HG02840 (cell line): ENCODE data around the gene SUGT1.

Source experiments
- ATAC-seq: cut with Tn5 transposase; IDR thresholded peaks from one replicate; pipeline ENCODE4 v1.9.1; 2021; ENCODE audit warnings: mild to moderate bottlenecking, moderate library complexity, moderate number of reproducible peaks; ENCODE audit not compliant: unreplicated experiment, low FRiP score

SUGT1 gene

GRCh38 chr13:52736891-52737290, 84.3 kb downstream of the SUGT1 start:
- ATAC-seq: no peak

DNA sequence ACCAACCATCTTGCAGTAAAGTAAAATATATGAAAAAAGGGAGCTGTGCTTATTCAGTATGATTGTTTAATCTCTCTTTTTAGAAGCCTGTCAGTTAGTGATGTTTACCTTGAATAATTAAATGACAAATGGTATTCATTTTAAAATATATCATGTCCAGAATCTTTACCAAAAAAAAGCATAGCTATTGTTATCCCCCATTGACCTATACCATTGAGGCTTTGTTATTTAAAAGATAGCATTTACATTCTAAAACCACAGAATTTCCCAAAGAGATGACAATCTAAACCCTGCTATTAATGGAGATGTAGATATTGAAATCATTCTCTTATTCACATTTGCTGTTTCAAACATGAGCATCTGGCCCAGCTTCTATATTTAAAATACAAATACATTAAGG, 84.8 kb downstream of the SUGT1 start:
- no peak for ATAC-seq

- no peak for ATAC-seq
Measured at GRCh38 chr13:52737965-52738364, 85.3 kb downstream of the SUGT1 start.

GRCh38 chr13:52738719-52739467, 86.3 kb downstream of the SUGT1 start:
- peak; percentile 67 for ATAC-seq

DNA sequence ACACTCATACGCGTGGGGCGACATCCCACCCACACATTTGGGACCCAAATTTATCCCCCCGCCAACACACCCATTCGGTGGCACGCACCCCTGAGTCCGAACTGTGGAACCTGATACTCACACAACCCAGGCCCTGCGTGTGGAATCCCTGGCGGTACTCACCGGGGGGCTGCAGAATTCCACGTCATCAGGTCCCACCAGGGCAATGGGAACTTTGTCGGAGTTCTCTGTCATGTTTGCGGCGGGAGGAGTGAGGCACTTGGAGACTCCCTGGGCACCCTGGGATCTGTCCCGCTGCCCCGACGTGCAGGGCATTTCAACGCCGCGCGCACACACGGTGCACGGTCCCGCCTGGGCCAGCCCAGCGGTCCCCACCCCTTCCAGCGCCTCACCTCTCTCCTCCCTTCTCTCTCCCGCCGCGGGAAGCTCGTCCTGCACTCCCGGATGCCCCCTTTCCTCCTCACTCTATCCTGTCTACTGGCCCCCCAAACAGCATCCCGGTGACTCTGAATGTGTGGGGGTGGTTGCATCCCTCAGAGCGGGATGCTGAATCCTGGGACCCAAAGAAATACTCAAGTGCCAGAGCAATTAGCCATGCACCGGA, 86.9 kb downstream of the SUGT1 start, which contains the start of gene CNMD:
Gene CNMD, minus strand, starts transcription at position 353 of the 604 bp plus-strand sequence. Its CDS starts 119 bp downstream, at position 234.
- no peak for ATAC-seq

GRCh38 chr13:52743569-52743968, 90.9 kb downstream of the SUGT1 start:
- ATAC-seq: no peak

DNA sequence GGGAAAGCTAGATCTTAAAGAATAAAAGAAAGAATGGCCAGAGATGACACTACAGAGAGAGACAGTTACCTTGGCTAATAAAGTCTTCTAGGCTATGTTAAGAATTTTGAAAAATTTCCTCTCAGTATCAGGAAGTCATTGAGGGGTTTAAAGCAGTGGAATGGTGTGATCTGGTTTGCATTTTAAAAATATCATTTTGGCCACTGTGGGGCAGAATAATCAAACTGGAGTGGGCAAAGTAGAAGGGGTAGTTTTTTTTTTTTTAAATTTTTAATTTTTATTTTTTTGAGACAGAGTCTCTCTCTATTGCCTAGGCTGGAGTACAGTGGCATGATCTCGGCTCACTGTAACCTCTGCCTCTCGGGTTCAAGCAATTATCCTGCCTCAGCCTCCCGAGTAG, 91.4 kb downstream of the SUGT1 start:
- ATAC-seq: no peak

- ATAC-seq: no peak
Measured at GRCh38 chr13:52744842-52745375, 92.3 kb downstream of the SUGT1 start.

DNA sequence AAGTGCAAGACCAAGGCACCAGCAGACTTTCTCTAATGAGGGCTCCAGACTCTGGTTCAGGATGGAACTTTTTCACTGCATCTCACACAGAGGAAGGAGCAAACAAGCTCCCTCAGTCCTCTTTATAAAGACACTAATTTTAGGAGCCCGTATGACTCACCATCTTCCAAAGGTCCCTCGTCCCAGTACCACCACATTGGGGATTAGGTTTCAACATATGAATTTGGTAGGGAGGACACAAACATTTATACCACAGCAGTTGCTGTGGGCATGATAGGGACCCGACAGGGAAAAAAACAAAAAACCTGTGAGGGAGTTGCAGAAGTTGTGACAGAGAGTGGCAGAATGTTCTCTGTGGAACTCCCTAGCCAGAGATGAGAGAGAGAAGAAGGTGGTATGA, 93.5 kb downstream of the SUGT1 start:
- ATAC-seq: no peak

- no peak for ATAC-seq
Measured at GRCh38 chr13:52749419-52749818, 96.8 kb downstream of the SUGT1 start.
